Fibroblast of gingiva (primary cell): ENCODE measurements around the gene NIM1K.
"Not testable (repeated sequence)": the region's sequence is repeated elsewhere in the genome, so short reads cannot be mapped to it uniquely, and the experiment has no call there.

Experiments
- DNase-seq: peaks from one replicate; pipeline ENCODE4 v3.0.0-alpha.2; 2011; ENCODE audit warnings: low read depth

Gene NIM1K

GRCh38 chr5:43281840-43282658 lies 90.0 kb downstream of the NIM1K start:
- DNase-seq: no peak

DNA sequence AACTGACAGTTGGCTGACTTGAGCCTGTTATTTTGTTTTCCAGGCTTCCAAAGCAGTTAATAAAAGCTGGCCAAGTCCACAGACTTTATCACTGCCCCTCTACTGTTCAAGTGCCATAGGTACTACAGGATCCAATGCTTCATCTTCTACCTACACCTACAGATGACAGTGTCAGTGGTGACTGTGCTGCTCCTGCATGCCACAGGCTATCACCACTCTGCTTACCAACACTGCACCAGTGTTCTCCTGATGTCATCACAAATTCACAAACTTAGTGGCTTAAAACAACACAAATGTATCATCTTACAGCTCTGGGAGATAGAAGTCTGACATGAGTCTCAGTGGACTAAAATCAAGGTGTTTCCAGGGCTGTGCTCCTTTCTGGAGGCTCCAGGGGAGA lies 94.6 kb downstream of the NIM1K start:
- no peak for DNase-seq

GRCh38 chr5:43287493-43287892 lies 95.5 kb downstream of the NIM1K start:
- no peak for DNase-seq

- no peak for DNase-seq
Observed at GRCh38 chr5:43288269-43288831, 96.3 kb downstream of the NIM1K start.

DNA sequence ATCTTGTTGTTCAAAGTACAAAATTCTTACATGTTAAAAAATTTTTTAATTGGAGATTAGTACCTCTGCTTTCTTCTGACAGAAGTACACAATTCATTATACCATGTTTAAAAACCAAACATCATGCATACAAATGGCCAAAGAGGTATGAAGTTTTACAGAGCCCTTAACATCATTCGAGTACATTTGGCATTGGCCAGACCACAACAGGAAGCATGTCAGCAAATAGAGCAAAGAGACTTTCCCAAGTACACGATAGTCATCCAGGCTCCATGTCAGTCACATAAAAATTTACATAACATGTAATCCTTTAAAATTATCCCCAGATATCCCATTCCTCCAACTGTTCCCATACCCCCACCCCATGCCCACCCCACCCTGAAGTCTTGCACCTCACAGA lies 98.7 kb downstream of the NIM1K start:
- DNase-seq: no peak

DNA sequence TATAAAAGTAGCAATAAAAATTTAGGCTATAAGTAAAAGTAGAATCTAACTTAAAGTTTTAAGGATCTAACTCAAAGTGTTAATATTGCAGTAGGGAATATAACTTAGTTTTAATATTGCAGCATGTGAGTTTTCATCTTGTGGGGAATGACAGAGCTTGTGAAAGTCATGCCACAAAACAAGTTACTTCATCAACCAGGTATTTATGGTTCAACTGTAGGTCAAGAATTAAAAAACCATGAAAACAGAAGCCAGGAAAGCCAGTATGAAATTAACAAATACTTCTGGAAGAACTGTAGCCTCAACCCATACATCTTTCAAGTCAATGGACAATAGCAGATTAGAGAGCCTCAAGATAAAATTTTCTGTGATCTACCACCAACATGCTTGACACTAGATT lies 102.2 kb downstream of the NIM1K start:
- no peak for DNase-seq

DNA sequence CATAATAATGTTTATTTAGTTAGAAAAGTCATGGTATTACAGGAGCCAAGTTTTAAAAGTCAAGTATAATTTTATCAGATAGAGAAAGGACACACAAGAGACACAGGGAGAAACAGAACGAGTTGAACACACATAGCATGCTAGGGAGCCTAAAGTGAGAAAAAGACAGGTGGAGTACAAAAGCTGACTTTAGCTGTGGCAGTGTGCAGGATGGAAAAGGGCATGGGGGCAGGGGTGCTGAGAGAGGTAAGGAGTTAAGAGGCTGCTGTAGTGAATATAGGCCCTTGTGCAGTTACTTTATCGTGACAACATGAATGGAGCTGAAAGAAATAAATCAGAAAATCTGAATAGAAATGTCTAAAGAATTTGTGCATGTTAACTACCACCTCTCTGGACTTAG lies 103.2 kb downstream of the NIM1K start:
- no peak for DNase-seq

DNA sequence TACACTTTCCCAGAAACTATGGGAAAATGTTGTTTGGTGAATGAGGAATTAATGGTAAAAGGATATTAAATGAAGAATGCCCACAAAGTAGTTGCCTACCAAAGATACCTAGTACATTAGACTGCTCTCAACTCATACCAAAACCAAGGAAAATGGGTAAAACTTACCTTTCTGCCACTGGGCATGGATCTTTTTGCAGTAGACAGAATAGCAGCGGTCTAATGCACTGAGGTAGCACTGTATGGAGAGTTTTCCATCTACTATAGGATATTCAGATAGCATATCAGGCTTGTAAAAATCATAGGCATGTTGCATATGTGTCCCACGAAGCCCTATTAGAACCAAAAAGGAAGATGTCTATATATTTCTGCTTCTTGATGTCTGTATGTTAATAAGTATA lies 104.8 kb downstream of the NIM1K start:
- no peak for DNase-seq

DNA sequence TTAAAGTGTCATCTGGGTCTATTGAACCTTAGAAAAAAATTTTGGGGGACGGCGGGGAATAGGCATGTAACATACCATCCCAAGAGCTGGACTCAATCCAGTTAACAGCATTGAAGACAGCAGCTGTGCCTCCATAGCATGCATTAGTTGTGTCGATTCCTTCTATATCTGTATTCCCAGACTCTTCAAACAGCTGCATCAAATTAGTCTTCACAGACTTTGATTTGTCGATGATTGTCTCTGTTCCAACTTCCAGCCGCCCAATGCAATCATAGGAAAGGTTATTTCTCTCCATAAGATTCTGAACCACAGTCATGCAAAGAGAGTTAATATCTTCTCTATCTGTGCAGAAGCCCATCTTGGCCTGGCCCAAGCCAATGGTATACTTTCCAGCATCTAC lies 106.4 kb downstream of the NIM1K start:
- no peak for DNase-seq

DNA sequence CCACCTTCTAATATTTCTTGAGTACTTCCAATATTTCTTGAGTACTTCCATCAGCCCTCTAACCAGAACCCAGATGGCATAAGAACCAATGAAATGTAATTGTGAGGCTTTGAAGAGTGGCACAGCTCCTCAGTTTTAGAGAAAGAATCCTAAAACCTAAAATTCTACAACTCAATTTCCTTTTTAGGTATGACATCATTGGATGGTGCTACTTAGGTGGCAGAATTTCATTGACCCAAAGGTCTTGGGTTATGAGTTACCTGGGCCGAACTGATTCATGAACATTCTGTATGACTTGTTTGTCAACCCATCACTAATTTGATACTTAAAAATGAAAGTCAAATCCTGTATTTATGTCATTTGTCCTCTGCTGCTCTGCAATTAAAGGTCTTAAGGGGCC lies 108.1 kb downstream of the NIM1K start:
- DNase-seq: no peak

DNA sequence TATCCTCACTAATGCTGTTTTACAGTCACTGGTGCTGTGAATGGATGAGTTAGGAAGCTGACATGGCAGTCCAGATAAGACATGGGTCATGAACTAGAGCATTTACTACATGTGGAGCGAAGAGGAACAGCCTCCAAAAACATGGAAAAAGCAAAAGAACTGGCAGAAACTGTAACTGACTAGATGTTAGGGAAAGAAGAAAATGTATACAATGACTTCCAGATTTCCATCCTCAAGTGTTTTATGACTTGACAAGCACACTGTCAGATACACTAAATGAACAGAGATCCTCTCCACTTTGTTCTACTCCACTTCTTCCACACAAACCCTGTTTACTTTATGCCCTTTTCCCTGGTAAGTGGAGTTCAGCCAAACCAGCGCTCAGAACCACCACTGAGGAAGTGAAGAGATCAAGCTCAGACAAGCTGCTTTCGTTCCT lies 109.6 kb downstream of the NIM1K start:
- DNase-seq: peak; percentile 18

- no peak for DNase-seq
Observed at GRCh38 chr5:43302481-43302880, 110.5 kb downstream of the NIM1K start.

DNA sequence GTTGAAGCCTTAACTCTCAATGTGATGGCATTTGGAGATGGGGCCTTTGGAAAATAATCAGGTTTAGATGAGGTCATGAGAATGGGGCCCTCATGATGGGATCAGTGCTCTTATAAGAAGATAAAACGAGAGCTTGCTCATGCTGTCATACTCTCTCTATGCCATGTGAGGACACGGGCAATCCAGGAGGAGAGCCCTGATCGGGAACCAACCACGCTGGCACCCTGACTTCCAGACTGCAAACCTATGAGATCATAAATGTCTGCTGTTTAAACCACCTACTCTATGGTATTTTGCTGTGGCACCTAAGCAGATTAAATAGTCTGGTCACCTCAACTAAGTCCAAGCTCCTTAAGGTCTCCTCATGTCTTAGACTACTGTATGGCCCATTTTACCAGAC lies 111.2 kb downstream of the NIM1K start:
- DNase-seq: no peak

DNA sequence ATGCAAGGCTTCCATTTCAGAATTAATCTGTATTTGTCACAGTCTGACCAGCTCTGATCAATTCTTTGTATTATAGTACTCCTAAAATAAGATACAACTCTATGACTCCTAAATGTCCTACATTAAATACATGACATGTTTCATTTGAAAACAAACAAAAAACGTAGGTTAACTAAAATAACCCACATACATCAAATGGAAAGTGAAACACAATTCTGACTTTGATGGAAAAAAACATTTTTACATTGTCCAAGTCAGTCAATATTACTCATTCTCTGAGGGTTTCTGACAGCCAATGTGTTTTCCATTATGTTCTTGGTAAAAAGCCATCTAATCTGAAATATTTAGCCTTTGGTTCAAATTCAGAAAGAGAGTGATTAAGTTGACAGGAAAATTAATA lies 112.5 kb downstream of the NIM1K start:
- peak; percentile 10 for DNase-seq

GRCh38 chr5:43305948-43306565 lies 114.0 kb downstream of the NIM1K start:
- DNase-seq: peak; percentile 63

DNA sequence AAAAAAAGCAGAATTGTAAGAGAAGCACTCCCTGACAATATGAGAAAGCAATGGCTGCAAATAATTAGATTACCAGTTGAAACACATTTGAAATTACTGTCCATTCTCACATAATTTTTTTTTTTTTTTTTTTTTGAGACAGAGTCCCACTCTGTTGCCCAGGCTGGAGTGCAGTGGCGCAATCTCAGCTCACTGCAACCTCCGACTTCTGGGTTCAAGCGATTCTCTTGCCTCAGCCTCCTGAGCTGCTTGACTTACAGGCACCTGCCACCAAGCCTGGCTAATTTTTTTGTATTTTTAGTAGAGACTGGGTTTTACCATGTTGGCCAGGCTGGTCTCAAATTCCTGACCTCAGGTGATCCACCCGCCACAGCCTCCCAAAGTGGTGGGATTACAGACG lies 114.9 kb downstream of the NIM1K start:
- DNase-seq: not testable (repeated sequence)

DNA sequence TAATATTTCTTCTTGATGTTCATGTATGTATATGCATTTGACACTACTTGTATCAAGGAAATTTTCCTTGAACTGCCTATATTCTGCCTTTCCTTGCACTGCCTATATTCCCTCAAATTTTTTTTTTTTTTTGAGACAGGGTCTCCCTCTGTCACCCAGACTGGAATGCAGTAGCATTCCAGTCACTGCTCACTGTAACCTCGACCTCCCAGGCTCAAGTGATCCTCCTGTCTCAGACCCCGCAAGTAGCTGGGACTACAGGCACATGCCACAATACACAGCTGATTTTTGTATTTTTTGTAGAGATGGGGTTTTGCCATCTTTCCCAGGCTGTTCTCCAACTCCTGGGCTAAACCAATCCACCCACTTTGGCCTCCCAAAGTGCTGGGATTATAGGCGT lies 117.1 kb downstream of the NIM1K start:
- no peak for DNase-seq

DNA sequence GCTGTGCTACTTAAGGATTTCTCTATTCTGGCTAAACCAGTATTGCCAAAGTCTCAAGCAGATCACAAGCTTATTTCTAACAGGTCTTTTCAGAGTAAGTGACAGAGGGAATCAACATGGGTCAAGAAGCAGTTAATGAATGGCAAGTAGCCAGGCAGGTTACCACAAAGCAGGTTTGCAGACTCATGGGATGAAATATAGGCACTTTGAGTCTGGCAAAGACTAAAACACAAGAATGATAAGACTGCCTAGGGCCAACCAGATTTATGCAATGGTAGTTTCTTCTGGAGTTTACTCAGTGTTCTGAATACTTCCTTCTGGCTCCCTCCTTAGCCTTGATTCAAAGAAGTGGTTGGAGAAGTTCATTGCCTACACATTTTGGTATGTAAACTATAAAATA lies 117.6 kb downstream of the NIM1K start:
- DNase-seq: no peak

GRCh38 chr5:43312076-43312661 lies 120.1 kb downstream of the NIM1K start:
- no peak for DNase-seq

DNA sequence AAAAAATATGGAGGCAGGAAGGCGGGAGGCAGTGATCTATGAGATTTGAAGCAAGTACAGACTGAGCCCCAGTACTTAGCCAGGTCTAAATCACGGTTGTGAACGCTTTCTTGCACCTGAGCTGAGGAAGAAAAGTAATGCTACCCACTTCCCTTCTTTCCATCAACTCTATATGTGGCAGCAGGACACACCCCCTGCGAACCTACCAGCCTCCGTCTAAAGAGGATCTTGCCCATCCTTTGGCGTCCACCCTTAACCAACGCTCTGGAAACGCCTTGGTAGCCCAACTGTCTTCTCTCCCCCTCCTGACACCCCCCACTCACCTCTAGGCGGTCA lies 120.6 kb downstream of the NIM1K start:
- no peak for DNase-seq

DNA sequence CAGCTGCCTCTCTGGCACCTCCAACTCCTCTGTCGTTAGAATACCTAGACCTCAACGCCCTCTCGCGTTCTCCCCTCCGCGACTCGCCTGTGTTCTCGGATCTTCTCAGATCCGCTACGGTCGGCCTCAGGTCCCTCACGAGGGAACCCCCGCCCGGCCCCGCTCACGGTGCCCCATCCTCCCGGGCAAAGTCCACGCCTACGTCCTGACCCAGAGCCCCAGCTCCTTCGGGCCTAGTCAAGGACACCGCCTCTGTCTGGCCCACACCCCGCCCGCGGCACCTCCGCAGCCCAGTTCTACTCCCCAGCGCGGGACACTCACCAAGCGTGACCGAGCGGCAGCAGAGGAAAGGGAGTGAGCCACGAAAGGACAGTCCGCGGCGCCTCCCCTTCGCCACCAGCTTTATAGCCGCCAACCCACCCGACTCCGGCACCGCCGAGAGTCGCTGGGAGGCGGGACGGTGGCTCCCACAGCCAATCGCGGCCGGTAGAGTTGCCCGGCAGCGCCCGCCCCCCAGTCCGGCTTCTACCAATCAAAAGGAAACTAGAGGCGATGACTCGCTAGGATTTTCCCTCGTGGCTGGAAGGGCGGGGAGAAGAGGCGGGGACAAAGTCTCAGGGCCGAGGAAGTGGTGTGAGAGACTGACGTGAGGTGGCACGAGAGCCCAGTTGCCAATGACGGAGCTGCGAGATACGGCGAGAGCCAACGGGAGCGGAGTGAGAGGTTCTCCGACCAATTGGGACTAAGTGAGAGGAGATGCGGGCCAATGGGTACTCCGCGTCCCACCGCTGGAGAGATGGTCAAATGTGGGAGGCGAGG lies 121.2 kb downstream of the NIM1K start, which contains the start of gene HMGCS1:
TSS of gene HMGCS1 (minus strand) at position 378 of the 819 bp plus-strand sequence. CDS start 14,447 bp downstream, outside the sequence.
- peak; percentile 100 for DNase-seq

GRCh38 chr5:43313854-43314457 lies 121.9 kb downstream of the NIM1K start:
- DNase-seq: peak; percentile 4
